SK-N-SH (cell line): ENCODE measurements around the gene UCK1. TPM values are rescaled to one million over a fixed set of nuclear protein-coding genes. Genes with fewer than 3 reads are reported as not detected.

ENCODE experiments used
- CTCF ChIA-PET: fragments of 300-600, 350-600 bp; formaldehyde crosslinking; extraction: SDS; loops from one replicate; lab custom pipeline; 2021; lab: Yijun Ruan, JAX
- POLR2A ChIA-PET: fragments of 350-600 bp; sonication (Branson Sonifier 250); formaldehyde crosslinking; extraction: SDS; loops from one replicate; lab custom pipeline; 2020; ENCODE audit warnings: antibody characterized with exemption, inconsistent platforms; lab: Yijun Ruan, JAX
- DNase-seq: peaks from one replicate; pipeline ENCODE4 v3.0.0; 2012
- H2AFZ ChIP-seq: fragments of 200-600 bp; sonication (generic); 2 replicates; pipeline ENCODE4 v1.8.1; 2016; ENCODE audit warnings: antibody characterized with exemption, mild to moderate bottlenecking, low read depth
- H3F3A ChIP-seq: fragments of 200-600 bp; sonication (generic); replicated peaks from 2 replicates; pipeline ENCODE3; 2016; ENCODE audit warnings: antibody characterized with exemption, mild to moderate bottlenecking; ENCODE audit not compliant: insufficient read depth
- H3K27ac ChIP-seq, 2 experiments: fragments of 200-500 bp in 1 of 2; fragments of 200-600 bp in 1 of 2; sonication (Bioruptor generic) in 1 of 2; sonication (generic), shearing (Covaris generic) in 1 of 2; 2 replicates each; pipeline versions ENCODE4 v1.5.1 to v1.6.1; 2014 to 2016; ENCODE audit warnings: low read depth in 2 of 2, inconsistent platforms in 1 of 2, low read length in 1 of 2, mild to moderate bottlenecking in 1 of 2, mixed read lengths in 1 of 2
- H3K27me3 ChIP-seq: fragments of 200-600 bp; sonication (generic), shearing (Covaris generic); 2 replicates; pipeline ENCODE4 v1.6.1; 2016; ENCODE audit warnings: mixed run types; ENCODE audit not compliant: insufficient read depth
- H3K36me3 ChIP-seq, 2 experiments: fragments of 200-500 bp in 1 of 2; fragments of 200-600 bp in 1 of 2; sonication (Bioruptor generic) in 1 of 2; sonication (generic) in 1 of 2; replicated peaks in 1 of 2; 2 replicates each; pipeline versions ENCODE3 to v1.5.1; 2014 to 2016; ENCODE audit warnings: low read length in 1 of 2, mild to moderate bottlenecking in 1 of 2; ENCODE audit not compliant: insufficient read depth in 2 of 2, control insufficient read depth in 1 of 2
- H3K4me1 ChIP-seq, 2 experiments: fragments of 200-500 bp in 1 of 2; fragments of 200-600 bp in 1 of 2; sonication (Bioruptor generic) in 1 of 2; sonication (generic), shearing (Covaris generic) in 1 of 2; 2 replicates each; pipeline versions ENCODE4 v1.5.1 to v1.6.1; 2014 to 2016; ENCODE audit warnings: low read depth in 1 of 2, low read length in 1 of 2, mixed run types in 1 of 2; ENCODE audit not compliant: insufficient read depth in 2 of 2, control insufficient read depth in 1 of 2
- H3K4me2 ChIP-seq: fragments of 200-600 bp; sonication (generic), shearing (Covaris generic); 2 replicates; pipeline ENCODE4 v1.6.1; 2017; ENCODE audit warnings: mixed run types
- H3K4me3 ChIP-seq, 2 experiments: fragments of 200-500 bp in 1 of 2; fragments of 200-600 bp in 1 of 2; sonication (Bioruptor generic) in 1 of 2; sonication (generic), shearing (Covaris generic) in 1 of 2; 2 replicates each; pipeline versions ENCODE4 v1.5.1 to v1.8.1; 2014 to 2016; ENCODE audit warnings: low read depth in 2 of 2, inconsistent platforms in 1 of 2, low read length in 1 of 2, mild to moderate bottlenecking in 1 of 2, mixed read lengths in 1 of 2, moderate library complexity in 1 of 2
- H3K79me2 ChIP-seq: fragments of 200-600 bp; sonication (generic); 2 replicates; pipeline ENCODE4 v1.8.1; 2017; ENCODE audit warnings: mild to moderate bottlenecking; ENCODE audit not compliant: insufficient read depth
- H3K9ac ChIP-seq: fragments of 200-600 bp; sonication (generic); 2 replicates; pipeline ENCODE4 v1.6.1; 2017; ENCODE audit warnings: mixed run types
- H3K9me2 ChIP-seq: fragments of 200-600 bp; sonication (generic); 2 replicates; pipeline ENCODE4 v1.6.1; 2017; ENCODE audit warnings: mixed run types
- H3K9me3 ChIP-seq: fragments of 200-600 bp; sonication (generic); 2 replicates; pipeline ENCODE4 v1.6.1; 2017; ENCODE audit warnings: mixed run types, mild to moderate bottlenecking, moderate library complexity
- H4K20me1 ChIP-seq: fragments of 200-600 bp; sonication (generic); 2 replicates; pipeline ENCODE4 v1.6.1; 2017; ENCODE audit warnings: mild to moderate bottlenecking, mixed run types; ENCODE audit not compliant: insufficient read depth
- ELF1 ChIP-seq: IDR thresholded peaks from 2 replicates; pipeline ENCODE4 v1.4.0; 2012
- EZH2phosphoT487 ChIP-seq: fragments of 200-600 bp; sonication (generic); IDR thresholded peaks from 2 replicates; pipeline ENCODE4 v1.6.1; 2017; ENCODE audit warnings: low read depth, mixed run types, mild to moderate bottlenecking, antibody characterized with exemption, moderate library complexity, borderline replicate concordance
- POLR2AphosphoS5 ChIP-seq: IDR thresholded peaks from 2 replicates; pipeline ENCODE4 v1.6.1; 2012; ENCODE audit warnings: low read depth, low read length
- RAD21 ChIP-seq: IDR thresholded peaks from 2 replicates; pipeline ENCODE4 v1.6.1; 2012; ENCODE audit warnings: mild to moderate bottlenecking, low read length
- RCOR1 ChIP-seq: fragments of 150-350 bp; IDR thresholded peaks from 2 replicates; pipeline ENCODE4 v1.6.1; 2017; ENCODE audit warnings: antibody characterized with exemption, low read length
- SMC3 ChIP-seq: IDR thresholded peaks from 2 replicates; pipeline ENCODE4 v1.6.1; 2012; ENCODE audit warnings: low read depth, low read length, improper control_type of control experiment
- WGBS: methylation state at CpG from one replicate; pipeline ENCODE4 v1.1.6; 2017; ENCODE audit warnings: low lambda C conversion rate; 5-methylcytosine and 5-hydroxymethylcytosine counted together
- polyA plus RNA-seq, 3 experiments: library from polyadenylated mRNA; depleted of rRNA; stranded (reverse); fragments of >200 nt; gene quantifications; 2 replicates each; pipeline ENCODE4 v1.2.3, GENCODE V29; 2012
- TF ChIP-seq, protein P1 (sequence below): IDR thresholded peaks from 2 replicates; pipeline ENCODE4 v1.6.1; 2012; ENCODE audit warnings: mild to moderate bottlenecking, low read depth, low read length, moderate library complexity
- TF ChIP-seq, protein P2 (sequence below): fragments of 200-600 bp; sonication (generic); IDR thresholded peaks from 2 replicates; pipeline ENCODE4 v1.6.1; 2017; ENCODE audit warnings: antibody characterized with exemption, mild to moderate bottlenecking, moderate library complexity

The UCK1 gene
- polyA plus RNA-seq, 1 of the 3 experiments (the other 2 are of a cell fraction) = 32.9 TPM

DNA sequence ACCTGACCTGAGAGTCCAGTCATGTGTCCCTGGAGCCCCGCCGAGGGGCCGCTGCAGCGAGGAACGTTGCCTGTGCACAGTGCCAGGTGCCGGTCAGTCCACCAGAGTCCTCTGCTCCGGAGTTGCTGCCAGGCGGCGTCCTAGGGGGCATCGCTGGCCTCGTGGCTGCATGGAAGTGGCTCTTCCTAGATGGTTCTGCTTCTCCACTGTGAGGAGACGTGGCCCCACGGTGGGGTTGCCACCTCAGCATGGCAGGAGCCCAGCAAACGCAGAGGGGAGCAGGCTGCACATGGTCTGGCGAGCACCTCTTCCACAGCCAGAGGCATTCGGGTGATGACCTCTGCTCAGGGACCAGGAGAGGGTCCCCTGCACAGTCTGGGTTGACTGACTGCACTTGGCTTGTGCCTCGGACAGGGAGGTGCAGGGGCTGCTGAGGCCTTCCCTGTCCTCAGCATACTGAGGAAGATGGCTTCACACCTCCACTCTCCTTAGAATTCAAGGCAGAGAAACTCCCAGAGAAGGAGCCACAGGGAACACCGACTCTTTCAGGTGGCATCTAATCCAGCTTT lies 54.2 kb downstream of the UCK1 start (continued):
- TF ChIP-seq, protein P1, sequence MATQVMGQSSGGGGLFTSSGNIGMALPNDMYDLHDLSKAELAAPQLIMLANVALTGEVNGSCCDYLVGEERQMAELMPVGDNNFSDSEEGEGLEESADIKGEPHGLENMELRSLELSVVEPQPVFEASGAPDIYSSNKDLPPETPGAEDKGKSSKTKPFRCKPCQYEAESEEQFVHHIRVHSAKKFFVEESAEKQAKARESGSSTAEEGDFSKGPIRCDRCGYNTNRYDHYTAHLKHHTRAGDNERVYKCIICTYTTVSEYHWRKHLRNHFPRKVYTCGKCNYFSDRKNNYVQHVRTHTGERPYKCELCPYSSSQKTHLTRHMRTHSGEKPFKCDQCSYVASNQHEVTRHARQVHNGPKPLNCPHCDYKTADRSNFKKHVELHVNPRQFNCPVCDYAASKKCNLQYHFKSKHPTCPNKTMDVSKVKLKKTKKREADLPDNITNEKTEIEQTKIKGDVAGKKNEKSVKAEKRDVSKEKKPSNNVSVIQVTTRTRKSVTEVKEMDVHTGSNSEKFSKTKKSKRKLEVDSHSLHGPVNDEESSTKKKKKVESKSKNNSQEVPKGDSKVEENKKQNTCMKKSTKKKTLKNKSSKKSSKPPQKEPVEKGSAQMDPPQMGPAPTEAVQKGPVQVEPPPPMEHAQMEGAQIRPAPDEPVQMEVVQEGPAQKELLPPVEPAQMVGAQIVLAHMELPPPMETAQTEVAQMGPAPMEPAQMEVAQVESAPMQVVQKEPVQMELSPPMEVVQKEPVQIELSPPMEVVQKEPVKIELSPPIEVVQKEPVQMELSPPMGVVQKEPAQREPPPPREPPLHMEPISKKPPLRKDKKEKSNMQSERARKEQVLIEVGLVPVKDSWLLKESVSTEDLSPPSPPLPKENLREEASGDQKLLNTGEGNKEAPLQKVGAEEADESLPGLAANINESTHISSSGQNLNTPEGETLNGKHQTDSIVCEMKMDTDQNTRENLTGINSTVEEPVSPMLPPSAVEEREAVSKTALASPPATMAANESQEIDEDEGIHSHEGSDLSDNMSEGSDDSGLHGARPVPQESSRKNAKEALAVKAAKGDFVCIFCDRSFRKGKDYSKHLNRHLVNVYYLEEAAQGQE = no peak
- TF ChIP-seq RCOR1 (no peak), POLR2AphosphoS5 (no peak)

DNA sequence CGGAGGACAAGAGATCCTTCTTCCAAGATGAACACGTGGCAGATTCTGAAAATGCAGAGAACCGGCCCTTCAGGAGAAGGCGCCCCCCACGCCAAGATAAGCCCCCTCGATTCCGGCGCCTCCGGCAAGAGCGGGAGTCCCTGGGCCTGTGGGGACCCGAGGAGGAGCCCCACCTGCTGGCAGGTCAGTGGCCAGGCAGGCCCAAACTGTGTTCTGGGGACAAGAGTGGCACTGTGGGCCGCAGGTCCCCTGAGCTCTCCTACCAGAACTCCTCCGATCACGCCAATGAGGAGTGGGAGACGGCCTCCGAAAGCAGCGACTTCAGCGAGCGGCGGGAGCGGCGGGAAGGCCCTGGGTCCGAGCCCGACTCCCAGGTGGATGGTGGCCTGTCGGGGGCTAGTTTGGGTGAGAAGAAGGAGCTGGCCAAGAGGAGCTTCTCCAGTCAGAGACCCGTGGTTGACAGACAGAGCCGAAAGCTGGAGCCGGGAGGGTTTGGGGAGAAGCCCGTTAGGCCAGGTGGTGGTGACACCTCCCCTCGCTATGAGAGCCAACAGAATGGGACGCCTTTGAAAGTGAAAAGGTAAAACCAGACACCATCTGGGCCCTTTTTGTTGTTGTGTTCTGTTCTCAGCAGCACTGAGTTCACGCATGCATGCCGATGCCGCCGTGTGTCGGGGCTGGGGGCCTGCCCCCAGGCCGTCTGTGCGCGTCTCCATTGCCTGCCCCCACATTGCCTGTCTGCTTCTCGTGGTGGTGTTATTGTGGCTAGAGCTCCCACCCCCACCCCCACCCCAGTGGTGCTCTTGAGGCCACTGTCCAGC lies 54.9 kb downstream of the UCK1 start:
- Histone ChIP-seq H4K20me1 (peaks cover 59% of the 10 kb centered on the region), H3K4me2 (no peak overlapping the region), H3K27me3 (no peaks in the 10 kb centered on the region), H3K4me1 (no peaks in the 10 kb centered on the region; a peak in 1 of 4 replicates), H3K36me3 (peaks cover 63 to 88% of the 10 kb centered on the region in 2 experiments), H3K9me2 (no peaks in the 10 kb centered on the region), H3K79me2 (peaks cover 55% of the 10 kb centered on the region), H3K4me3 (no peak overlapping the region), H2AFZ (no peak overlapping the region), H3K9me3 (no peaks in the 10 kb centered on the region), H3F3A (peaks cover 6% of the 10 kb centered on the region), H3K9ac (no peak overlapping the region), H3K27ac (no peak overlapping the region)
- TF ChIP-seq EZH2phosphoT487 (no peak), SMC3 (peak; percentile 11; the same call in 1 of the 2 replicates), ELF1 (no peak), RAD21 (peak; percentile 27; the same call in 1 of the 2 replicates)
- TF ChIP-seq, protein P2, sequence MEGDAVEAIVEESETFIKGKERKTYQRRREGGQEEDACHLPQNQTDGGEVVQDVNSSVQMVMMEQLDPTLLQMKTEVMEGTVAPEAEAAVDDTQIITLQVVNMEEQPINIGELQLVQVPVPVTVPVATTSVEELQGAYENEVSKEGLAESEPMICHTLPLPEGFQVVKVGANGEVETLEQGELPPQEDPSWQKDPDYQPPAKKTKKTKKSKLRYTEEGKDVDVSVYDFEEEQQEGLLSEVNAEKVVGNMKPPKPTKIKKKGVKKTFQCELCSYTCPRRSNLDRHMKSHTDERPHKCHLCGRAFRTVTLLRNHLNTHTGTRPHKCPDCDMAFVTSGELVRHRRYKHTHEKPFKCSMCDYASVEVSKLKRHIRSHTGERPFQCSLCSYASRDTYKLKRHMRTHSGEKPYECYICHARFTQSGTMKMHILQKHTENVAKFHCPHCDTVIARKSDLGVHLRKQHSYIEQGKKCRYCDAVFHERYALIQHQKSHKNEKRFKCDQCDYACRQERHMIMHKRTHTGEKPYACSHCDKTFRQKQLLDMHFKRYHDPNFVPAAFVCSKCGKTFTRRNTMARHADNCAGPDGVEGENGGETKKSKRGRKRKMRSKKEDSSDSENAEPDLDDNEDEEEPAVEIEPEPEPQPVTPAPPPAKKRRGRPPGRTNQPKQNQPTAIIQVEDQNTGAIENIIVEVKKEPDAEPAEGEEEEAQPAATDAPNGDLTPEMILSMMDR = peak; percentile 47
- CTCF ChIA-PET = interaction anchor here (0.7 to 2.1 kb wide), 9 partner anchors 9 to 109 kb away, joined by 3 to 8 read pairs (median 4); no protein-coding TSS in a partner anchor
- DNase-seq = peak; percentile 57
- POLR2A ChIA-PET = no interaction called here
- WGBS = 90% methylated on average over 30 of the region's 40 CpGs
